HPDE6-E6E7 (cell line): ENCODE results near the gene TEX19.

Experiments
- DNase-seq: peaks from one replicate; pipeline ENCODE4 v3.0.0; 2011; ENCODE audit warnings: missing footprints; ENCODE audit errors: extremely low spot score

The TEX19 gene, protein sequence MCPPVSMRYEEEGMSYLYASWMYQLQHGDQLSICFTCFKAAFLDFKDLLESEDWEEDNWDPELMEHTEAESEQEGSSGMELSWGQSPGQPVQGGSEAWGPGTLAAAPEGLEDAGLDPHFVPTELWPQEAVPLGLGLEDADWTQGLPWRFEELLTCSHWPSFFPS

GRCh38 chr17:82358465-82359350 lies at the start of gene TEX19:
Gene TEX19, plus strand, starts transcription at chr17:82359247. Its CDS starts 2,904 bp downstream, at chr17:82362151.
- DNase-seq: no peak

DNA sequence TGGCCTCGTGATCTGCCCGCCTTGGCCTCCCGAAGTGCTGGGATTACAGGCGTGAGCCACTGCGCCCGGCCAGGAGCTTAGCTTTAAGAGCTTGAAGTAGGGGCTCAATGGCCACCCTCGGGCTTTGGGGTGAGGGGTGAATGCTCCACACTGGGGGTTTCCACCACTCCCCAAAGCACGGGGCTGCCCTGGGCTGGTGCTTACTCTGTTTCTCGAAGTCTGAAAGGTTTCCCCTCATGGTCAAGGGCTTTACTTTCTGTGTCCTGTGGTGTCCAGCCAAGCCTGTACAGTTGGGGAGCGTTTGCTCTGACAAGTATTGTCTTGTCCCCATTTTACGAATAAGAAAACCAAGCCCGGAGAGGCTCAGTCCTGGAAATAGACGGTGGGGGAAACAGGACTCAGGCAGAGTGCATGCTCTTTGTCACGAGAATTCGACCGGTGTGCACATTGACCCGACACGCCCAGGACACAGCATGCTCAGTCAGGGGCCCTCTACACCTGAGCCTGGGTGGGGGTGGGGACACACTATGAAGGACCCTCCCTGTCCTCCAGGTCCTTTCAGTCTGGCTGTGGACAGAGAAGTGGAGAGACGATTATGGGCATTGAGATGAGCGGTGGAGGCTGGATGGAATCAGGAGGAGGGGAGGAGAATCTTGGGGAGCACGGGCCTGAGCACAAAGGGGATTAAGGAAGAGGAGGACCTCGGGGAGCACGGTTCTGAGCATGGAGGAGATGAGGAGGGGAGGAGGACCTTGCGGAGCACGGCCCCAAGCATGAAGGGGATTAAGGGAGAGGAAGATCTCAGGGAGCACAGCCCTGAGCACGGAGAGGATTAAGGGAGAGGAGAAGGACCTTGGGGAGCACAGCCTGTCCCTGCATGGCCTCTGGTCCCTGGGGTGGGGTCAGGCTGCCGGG lies 49.1 kb upstream of the TEX19 start:
- DNase-seq: no peak

GRCh38 chr17:82310877-82311276 lies 48.2 kb upstream of the TEX19 start:
- DNase-seq: no peak

DNA sequence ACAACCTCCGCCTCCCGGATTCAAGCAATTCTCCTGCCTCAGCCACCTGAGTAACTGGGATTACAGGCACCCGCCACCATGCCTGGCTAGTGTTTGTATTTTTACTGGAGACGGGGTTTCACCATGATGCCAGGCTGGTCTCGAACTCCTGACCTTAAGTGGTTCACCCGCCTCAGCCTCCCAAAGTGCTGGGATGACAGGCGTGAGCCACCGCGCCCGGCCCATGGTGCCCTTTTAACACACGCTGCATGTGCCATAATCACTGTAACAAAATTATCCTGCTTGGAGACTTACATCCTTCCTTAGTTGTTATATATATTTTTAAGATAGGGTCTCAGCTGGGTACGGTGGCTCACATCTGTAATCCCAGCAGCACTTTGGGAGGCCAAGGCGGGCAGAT lies 47.1 kb upstream of the TEX19 start:
- DNase-seq: no peak

- no peak for DNase-seq
These were observed 45.6 kb upstream of the TEX19 start for GRCh38 chr17:82313195-82314011.

- DNase-seq: no peak
These were observed 44.9 kb upstream of the TEX19 start for GRCh38 chr17:82314012-82314726.

DNA sequence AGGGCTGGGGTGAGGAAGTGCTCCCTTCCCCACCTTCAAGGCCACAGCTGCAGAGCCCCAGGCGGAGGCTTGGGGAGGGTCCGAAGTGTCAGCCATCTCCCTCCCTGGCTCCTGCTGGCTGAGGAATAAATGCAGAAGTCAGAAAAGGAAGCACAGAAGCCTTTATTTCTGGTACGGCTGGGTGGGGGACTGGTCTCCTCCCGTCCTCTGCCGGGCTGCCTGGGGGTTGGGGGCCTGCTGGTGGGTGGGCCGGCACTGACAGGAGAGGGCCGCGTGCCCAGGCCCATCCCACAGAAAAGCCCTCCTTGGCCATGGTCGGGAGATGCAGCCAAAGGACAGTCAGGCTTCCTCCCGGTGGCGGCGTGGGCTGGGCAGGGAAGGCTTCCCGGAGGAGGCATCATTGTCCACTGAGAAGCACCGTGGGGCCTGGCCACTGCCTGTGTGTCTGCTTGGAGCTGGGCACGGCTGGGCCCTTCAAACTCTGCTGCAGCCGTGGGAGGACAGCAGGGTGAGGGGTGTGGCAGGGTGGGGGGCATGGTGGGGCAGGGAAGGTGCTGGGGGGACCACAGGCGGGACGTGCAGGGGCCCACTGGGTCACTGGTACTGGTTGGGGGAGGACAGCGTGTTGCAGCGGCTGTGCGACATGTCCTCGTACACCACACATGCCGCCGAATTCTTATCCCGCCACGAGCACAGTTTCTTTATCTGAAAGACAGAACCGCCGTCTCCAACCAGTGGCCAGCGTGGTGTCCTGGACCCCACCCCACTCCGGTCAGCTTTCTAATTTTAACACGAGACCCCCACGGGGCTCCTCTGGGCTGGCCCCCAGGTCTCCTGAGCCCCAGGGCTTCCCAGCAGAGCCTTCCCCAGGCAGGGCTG lies 44.1 kb upstream of the TEX19 start:
- DNase-seq: no peak

DNA sequence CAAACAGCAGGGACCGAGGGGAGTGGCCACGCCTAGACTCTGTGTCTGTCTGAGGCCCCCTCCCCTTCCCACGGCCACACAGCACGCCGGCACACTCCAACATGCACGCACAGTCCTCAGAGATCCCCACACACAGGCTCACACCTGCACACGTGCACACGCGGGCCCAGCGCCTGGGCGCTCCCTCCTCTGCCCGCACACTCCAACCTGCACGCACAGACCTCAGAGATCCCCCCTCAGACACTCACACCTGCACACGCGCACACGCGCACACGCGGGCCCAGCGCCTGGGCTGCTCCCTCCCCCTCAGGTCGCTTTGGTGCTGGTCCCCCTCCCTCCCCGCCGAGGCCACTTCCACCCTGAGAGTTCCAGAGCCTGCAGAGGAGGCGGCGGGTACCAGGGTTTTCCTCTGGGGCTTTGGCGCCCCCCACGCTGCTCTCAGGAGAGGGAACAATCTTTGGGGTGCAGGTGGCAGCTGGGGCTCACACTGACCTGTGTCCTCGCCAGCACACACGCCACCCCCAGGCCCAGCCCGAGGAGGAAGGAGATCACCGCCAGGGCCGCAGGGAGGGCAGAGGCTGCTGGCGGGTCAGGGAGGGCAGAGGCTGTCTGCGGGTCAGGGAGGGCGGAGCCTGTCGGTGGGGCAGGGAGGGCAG lies 43.2 kb upstream of the TEX19 start:
- DNase-seq: no peak

DNA sequence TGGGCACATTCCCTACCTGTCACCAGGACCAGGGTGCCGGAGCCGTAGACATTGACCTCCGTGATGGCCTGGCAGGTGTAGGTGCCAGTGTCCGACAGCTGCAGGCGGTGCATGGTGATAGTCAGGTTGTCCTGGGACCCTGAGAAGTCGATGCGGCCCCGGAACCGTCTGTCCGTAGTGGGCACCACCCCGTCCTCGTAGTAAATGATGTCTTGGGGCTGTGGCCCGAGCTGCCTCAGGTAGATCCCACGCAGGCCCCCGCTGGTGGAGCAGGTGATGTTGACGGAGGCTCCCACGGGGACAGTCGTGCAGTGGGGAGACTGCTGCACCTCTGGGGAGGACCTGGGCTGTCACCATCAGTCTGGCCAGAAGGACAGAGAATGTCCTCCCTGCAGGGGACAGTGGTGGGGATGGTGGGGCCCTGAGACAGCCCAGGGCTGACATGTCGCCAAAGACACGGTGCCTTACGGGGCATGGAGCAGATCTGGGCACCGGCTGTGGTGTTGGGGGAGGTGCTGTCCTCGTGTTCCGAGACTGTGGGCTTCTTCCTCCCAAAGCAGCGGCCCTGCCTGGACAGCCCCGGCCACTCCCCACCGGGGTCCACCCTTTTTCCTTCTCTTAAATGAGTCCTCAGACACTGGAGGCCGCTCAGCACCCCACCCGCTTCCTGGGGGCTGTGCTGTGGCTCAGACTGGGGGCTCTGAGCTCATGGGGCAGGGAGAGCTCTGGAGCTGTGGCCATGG lies 42.2 kb upstream of the TEX19 start:
- DNase-seq: no peak

DNA sequence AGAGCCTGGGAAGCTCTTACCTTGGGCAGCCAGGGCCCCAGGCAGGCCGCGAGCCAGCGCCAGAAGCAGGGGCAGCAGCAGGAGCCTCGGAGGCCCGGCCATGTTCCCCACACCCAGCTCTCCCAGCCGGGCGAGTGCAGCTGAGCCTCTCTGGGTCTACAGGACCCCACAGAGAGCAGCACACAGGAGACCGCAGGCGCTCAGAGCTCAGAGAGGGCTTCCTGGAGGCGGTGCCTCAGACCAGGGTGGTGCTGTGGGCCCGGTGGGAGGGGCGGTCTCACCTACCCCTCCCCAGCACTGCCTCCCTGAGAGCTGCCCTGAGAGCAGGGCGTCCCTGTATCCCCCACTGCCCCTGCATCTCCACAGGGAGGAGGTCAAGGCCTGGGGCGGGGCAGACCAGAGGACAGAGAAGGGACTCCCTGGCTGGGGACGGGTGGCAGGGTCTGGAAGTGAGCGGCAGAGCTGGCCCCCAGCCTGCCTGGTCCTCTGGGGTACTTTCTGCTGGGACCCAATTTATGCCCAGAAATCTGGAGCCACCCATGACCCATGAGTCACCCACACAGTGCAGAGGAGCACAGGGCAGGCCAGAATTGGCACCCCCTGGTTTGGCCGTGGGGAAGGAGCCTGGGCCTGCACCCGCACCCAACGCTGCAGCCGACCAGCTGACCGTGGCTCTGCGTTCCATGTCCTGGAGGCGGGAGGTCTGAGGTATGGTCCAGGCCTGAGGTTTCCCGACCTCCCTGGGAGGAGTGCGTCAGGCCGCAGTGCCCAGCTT lies 41.5 kb upstream of the TEX19 start, which contains the start of gene CD7:
CD7 (minus strand) TSS at position 215 of the 775 bp plus-strand sequence; CDS start at position 102, 113 bp downstream.
- DNase-seq: no peak

DNA sequence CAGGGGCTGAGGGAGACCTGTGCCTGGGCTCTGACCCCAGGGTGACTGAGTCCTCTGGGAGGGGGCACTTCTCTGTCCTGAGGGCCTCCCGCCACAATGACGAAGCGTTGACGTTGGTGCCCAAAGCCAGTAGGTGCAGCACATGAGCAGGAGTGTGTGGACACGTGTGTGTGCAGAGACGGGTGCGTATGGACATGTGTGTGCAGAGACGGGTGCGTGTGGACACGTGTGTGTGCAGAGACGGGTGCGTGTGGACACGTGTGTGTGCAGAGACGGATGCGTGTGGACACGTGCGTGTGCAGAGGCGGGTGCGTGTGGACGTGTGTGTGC lies 40.9 kb upstream of the TEX19 start:
- no peak for DNase-seq

GRCh38 chr17:82318772-82319606 lies 40.1 kb upstream of the TEX19 start:
- DNase-seq: no peak

GRCh38 chr17:82319619-82320062 lies 39.4 kb upstream of the TEX19 start:
- no peak for DNase-seq

DNA sequence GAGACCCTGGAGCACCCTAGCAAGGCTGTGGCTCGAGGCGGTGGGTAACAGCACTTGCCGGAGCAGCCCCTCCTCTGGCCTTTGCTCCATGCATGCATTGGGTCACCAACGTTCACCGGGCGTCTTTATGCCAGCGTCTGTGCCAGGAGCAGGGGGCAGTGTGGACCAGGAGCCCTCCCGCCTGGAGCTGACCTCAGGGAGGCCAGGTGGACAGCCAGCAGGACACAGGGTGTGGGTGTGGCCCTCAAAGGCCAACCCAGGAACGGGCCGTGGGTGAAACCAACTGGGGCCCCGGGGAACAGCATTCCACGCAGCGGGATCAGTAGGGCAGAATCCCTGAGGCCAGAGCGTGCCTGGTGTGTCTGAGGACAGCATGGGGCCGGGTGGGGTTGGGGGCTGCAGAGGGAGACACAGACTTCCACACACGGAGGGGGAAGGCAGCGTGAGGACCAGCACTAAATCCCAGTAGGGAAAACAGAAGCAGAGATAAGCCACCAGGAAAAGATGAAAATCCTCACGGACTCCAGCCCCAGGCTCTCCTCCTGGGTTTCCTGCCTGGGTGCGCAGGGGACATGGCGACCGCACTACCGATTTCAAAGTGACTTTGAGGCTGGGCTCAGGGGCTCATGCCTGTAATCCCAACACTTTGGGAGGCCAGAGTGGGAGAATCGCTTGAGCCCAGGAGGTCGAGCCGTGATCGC lies 38.8 kb upstream of the TEX19 start:
- DNase-seq: no peak

GRCh38 chr17:82320956-82321927 lies 37.8 kb upstream of the TEX19 start:
- no peak for DNase-seq
